Stimulated activated naive CD8-positive, alpha-beta T cell treated with anti-CD3 and anti-CD28 coated beads, Interleukin-15, Interleukin-2, amounts not matched to agents 100 ng/mL and 50 ng/mL, for 24 hours (primary cell): ENCODE measurements around the gene HUWE1.
A peak's percentile ranks its signal among the peaks of the same experiment; 100 is the strongest.

Experiments
- H3K27ac Mint-ChIP-seq: one replicate; pipeline ENCODE4 v1.8.0; 2021; ENCODE audit warnings: mild to moderate bottlenecking, mixed read lengths
- H3K27me3 Mint-ChIP-seq: one replicate; pipeline ENCODE4 v1.8.0; 2021; ENCODE audit warnings: mixed read lengths
- H3K36me3 Mint-ChIP-seq: one replicate; pipeline ENCODE4 v1.8.0; 2021; ENCODE audit warnings: low read depth, mixed read lengths
- H3K4me1 Mint-ChIP-seq: one replicate; pipeline ENCODE4 v1.8.0; 2021; ENCODE audit warnings: low read depth, mixed read lengths
- H3K4me3 Mint-ChIP-seq: one replicate; pipeline ENCODE4 v1.8.0; 2021; ENCODE audit warnings: mild to moderate bottlenecking, mixed read lengths
- H3K9me3 Mint-ChIP-seq: one replicate; pipeline ENCODE4 v1.8.0; 2021; ENCODE audit warnings: mixed read lengths

Gene HUWE1

DNA sequence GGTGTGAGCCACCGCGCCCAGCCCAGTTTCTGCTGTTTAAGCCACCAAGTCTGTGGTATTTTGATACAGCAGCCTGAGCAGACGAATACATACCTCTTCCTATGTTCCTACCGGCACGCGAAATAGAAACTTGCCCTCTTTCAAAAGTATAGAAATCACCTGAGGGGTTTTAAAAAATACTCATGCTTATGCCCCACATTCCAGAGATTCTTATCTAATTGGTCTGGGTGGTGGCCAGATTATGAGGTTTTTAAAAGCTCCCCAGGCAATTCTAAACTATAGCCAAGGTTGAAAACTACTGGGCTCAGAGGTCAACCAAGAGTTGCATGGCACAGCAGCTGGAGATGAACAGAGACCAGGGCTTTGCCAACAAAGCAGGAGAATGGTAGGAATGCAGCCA lies 24.9 kb upstream of the HUWE1 start:
- H3K27me3 Mint-ChIP-seq = no peaks in the 10 kb centered on the region
- no peak overlapping the region for H3K27ac Mint-ChIP-seq
- peaks cover 41% of the 10 kb centered on the region for H3K4me1 Mint-ChIP-seq
- H3K9me3 Mint-ChIP-seq = no peaks in the 10 kb centered on the region
- H3K36me3 Mint-ChIP-seq = peaks cover 24% of the 10 kb centered on the region
- H3K4me3 Mint-ChIP-seq = no peak overlapping the region

DNA sequence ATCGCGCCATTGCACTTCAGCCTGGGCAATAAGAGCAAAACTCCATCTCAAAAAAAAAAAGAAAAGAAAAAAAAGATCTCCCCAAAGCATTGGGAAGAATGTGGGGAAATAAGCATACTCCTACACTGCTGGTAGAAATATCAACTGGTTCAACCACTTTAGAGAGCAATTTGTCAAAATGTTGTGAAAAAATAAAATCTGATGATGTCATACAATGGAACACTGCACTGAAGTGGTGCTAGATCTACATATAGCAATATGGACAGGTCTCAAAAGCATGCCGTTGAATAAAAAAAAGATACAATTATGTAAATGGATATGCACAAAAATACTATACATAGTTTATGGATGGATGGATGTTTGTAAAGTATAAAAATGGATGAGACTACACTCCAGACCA lies 18.3 kb upstream of the HUWE1 start:
- H3K4me3 Mint-ChIP-seq = no peak overlapping the region
- H3K27ac Mint-ChIP-seq = no peak overlapping the region
- peaks cover 22% of the 10 kb centered on the region for H3K36me3 Mint-ChIP-seq
- no peaks in the 10 kb centered on the region for H3K4me1 Mint-ChIP-seq
- H3K9me3 Mint-ChIP-seq = peaks cover 4% of the 10 kb centered on the region
- no peaks in the 10 kb centered on the region for H3K27me3 Mint-ChIP-seq

- no peak overlapping the region for H3K4me3 Mint-ChIP-seq
Measured at GRCh38 chrX:53704294-53704693, 17.8 kb upstream of the HUWE1 start.

GRCh38 chrX:53695946-53696549 lies 9.5 kb upstream of the HUWE1 start:
- Mint-ChIP-seq H3K4me1 (peaks cover 15% of the 10 kb centered on the region), H3K36me3 (peaks cover 6% of the 10 kb centered on the region), H3K27me3 (no peaks in the 10 kb centered on the region), H3K4me3 (no peak overlapping the region), H3K27ac (no peak overlapping the region), H3K9me3 (no peaks in the 10 kb centered on the region)

More at GRCh38 chrX:53704294-53704693, 17.8 kb upstream of the HUWE1 start:
- Mint-ChIP-seq H3K27me3 (no peaks in the 10 kb centered on the region), H3K27ac (no peak overlapping the region), H3K36me3 (peaks cover 18% of the 10 kb centered on the region), H3K4me1 (no peaks in the 10 kb centered on the region), H3K9me3 (peaks cover 4% of the 10 kb centered on the region)

GRCh38 chrX:53694642-53695041 lies 8.1 kb upstream of the HUWE1 start:
- H3K27ac Mint-ChIP-seq = no peak overlapping the region
- no peaks in the 10 kb centered on the region for H3K36me3 Mint-ChIP-seq
- H3K4me1 Mint-ChIP-seq = peaks cover 15% of the 10 kb centered on the region
- no peaks in the 10 kb centered on the region for H3K9me3 Mint-ChIP-seq
- H3K27me3 Mint-ChIP-seq = no peaks in the 10 kb centered on the region
- H3K4me3 Mint-ChIP-seq = no peak overlapping the region

GRCh38 chrX:53688300-53688699 lies 1.8 kb upstream of the HUWE1 start:
- Mint-ChIP-seq H3K4me3 (no peak overlapping the region), H3K36me3 (no peaks in the 10 kb centered on the region), H3K27ac (no peak overlapping the region), H3K4me1 (peaks cover 7% of the 10 kb centered on the region), H3K27me3 (no peaks in the 10 kb centered on the region), H3K9me3 (no peaks in the 10 kb centered on the region)

DNA sequence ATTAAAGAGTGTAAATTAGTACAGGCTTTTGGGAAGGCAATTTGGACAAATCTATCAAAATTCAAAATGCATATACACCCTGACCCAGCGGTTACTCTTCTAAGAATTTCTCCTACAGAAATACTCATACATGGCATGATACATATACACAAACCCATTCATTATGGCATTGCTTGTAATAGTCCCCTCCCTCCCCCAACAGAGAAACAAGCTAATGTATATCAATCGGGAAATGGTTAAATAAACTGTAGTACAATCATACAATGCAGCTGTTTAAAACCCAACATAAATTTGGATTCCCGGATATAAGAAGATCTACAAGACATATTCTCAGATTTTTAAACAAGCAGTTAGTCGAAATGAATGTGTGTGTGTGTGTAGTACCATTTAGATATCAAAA lies 808 bp downstream of the HUWE1 start:
- no peaks in the 10 kb centered on the region for H3K9me3 Mint-ChIP-seq
- peak overlapping the region; percentile 94 for H3K4me3 Mint-ChIP-seq
- H3K27me3 Mint-ChIP-seq = no peaks in the 10 kb centered on the region
- peak overlapping the region; percentile 81 for H3K27ac Mint-ChIP-seq
- peaks cover 20% of the 10 kb centered on the region for H3K4me1 Mint-ChIP-seq
- peaks cover 21% of the 10 kb centered on the region for H3K36me3 Mint-ChIP-seq

DNA sequence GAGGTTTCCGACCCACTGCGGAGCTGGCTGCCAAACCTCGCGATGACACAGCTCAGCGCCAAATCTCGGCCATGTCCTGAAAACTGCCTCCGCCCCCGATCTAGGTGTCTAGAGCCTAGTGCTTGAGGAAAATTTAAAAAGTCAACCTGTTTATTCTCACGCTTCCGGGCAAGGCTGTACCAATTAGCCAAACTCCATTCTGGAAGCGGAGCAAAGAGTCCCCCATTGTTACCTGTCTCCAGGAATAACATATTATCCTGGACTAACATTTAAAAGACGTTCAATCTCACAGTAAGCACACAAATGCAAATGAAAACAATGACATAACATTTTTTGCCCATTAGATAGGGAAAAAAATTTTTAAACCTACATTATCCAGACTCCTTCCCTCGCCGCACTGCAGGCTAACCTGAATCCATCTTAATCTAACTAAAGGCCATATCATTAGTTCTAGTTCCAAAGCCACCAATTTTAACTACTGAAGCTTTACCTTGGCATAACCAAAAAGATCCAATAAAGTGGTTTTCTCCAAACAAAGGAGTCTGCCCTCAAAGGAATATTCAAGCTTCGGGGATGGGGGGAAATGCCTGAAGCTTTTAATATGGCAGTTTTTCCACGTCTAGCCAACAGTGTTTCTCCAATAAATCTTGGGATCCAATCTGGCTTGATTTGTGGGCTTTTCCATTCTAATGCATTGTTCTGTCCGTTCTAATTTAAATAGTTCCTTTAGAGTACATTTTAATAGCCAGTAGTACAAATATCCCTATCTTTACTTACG lies 1.9 kb downstream of the HUWE1 start:
- no peaks in the 10 kb centered on the region for H3K9me3 Mint-ChIP-seq
- H3K4me3 Mint-ChIP-seq = peak overlapping the region; percentile 94
- peaks cover 32% of the 10 kb centered on the region for H3K36me3 Mint-ChIP-seq
- H3K27ac Mint-ChIP-seq = peak overlapping the region; percentile 95
- peaks cover 31% of the 10 kb centered on the region for H3K4me1 Mint-ChIP-seq
- H3K27me3 Mint-ChIP-seq = no peaks in the 10 kb centered on the region

GRCh38 chrX:53683556-53684414 lies 2.7 kb downstream of the HUWE1 start:
- Mint-ChIP-seq H3K36me3 (peaks cover 38% of the 10 kb centered on the region), H3K27me3 (no peaks in the 10 kb centered on the region), H3K4me1 (peaks cover 38% of the 10 kb centered on the region), H3K27ac (peak overlapping the region; percentile 95), H3K9me3 (no peaks in the 10 kb centered on the region), H3K4me3 (peak overlapping the region; percentile 94)

GRCh38 chrX:53682885-53683555 lies 3.5 kb downstream of the HUWE1 start:
- peaks cover 45% of the 10 kb centered on the region for H3K4me1 Mint-ChIP-seq
- no peaks in the 10 kb centered on the region for H3K9me3 Mint-ChIP-seq
- peak overlapping the region; percentile 95 for H3K27ac Mint-ChIP-seq
- H3K27me3 Mint-ChIP-seq = no peaks in the 10 kb centered on the region
- peaks cover 45% of the 10 kb centered on the region for H3K36me3 Mint-ChIP-seq
- peak overlapping the region; percentile 94 for H3K4me3 Mint-ChIP-seq

DNA sequence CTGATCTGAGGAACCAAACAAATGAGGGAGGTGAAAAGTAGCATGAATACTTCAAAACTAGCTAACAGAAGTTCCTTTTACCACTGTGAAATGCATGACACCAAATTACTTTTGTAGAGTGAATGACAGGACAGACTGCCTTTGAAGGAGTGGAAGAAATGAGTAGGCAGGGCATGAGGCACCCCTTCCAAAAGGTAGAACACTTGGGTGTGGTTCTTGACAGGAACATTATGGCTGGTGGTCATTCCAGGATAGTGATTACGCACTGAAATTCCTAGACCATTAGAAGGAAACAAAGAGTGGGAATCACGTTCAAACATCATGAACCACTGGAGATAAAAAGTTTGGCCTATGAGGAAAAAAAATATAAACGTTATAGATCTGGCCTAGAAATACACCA lies 4.9 kb downstream of the HUWE1 start:
- H3K4me3 Mint-ChIP-seq = peak overlapping the region; percentile 94
- peak overlapping the region; percentile 90 for H3K27ac Mint-ChIP-seq
- H3K27me3 Mint-ChIP-seq = no peaks in the 10 kb centered on the region
- H3K4me1 Mint-ChIP-seq = peaks cover 51% of the 10 kb centered on the region
- H3K9me3 Mint-ChIP-seq = no peaks in the 10 kb centered on the region
- H3K36me3 Mint-ChIP-seq = peaks cover 56% of the 10 kb centered on the region

DNA sequence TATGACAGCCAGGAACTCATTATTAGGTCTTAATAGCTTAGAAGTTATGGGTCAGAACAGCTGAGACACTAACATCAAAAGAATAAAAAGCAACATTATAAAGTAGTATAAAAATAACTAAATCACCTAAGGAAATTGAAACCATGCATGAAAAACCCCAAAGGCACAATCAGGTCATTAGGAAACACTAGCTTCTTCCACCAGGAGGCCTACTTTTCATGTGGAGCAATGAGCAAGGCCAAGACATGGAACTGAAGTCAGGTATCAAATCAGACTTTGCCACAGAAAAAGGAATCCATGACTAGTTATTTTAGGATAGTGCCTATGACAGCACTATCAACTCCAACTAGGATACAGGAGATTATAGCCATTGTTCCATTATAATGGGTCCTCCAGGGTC lies 7.9 kb downstream of the HUWE1 start:
- Mint-ChIP-seq H3K4me3 (peak overlapping the region; percentile 32), H3K9me3 (no peaks in the 10 kb centered on the region), H3K27ac (no peak overlapping the region), H3K27me3 (no peaks in the 10 kb centered on the region), H3K4me1 (peaks cover 62% of the 10 kb centered on the region), H3K36me3 (peaks cover 78% of the 10 kb centered on the region)

GRCh38 chrX:53677286-53677685 lies 9.2 kb downstream of the HUWE1 start:
- H3K4me1 Mint-ChIP-seq = peaks cover 61% of the 10 kb centered on the region
- H3K27me3 Mint-ChIP-seq = no peaks in the 10 kb centered on the region
- no peak overlapping the region for H3K27ac Mint-ChIP-seq
- peaks cover 77% of the 10 kb centered on the region for H3K36me3 Mint-ChIP-seq
- no peaks in the 10 kb centered on the region for H3K9me3 Mint-ChIP-seq
- no peak overlapping the region for H3K4me3 Mint-ChIP-seq

GRCh38 chrX:53674581-53674980 lies 11.9 kb downstream of the HUWE1 start:
- Mint-ChIP-seq H3K36me3 (peaks cover 69% of the 10 kb centered on the region), H3K27me3 (no peaks in the 10 kb centered on the region), H3K9me3 (no peaks in the 10 kb centered on the region), H3K27ac (no peak overlapping the region), H3K4me1 (peaks cover 44% of the 10 kb centered on the region), H3K4me3 (no peak overlapping the region)
